ENCODE data around the gene CACNB2. TPM values are rescaled to one million over a fixed set of nuclear protein-coding genes. Genes with fewer than 3 reads are reported as not detected.

The CACNB2 gene
- total and polyA plus RNA-seq, 2 of the 13 experiments (the other 11 are each of a cell fraction or from before 2014, with no cell fraction given): not detected

- no TSS peak for BruUV-seq (replicated peaks)
- Histone ChIP-seq H4K20me1 (ENCODE audit: insufficient read depth, low read length) (no peaks in the 10 kb centered on the region), H3K4me2 (ENCODE audit: low read depth, low read length) (no peak overlapping the region), H3K4me3 (replicated peaks in 1 of 3; ENCODE audit: insufficient read depth in 1 of 3, low read depth in 2 of 3, low read length in 3 of 3) (no peak overlapping the region), H3K9ac (ENCODE audit: insufficient read depth, low read depth, low read length) (no peak overlapping the region), H3K36me3 (replicated peaks in 1 of 2; ENCODE audit: control insufficient read depth in 1 of 2, insufficient read depth in 2 of 2, low read length in 2 of 2) (no peaks in the 10 kb centered on the region; a peak in 1 of 5 replicates), H2AFZ (ENCODE audit: low read length) (no peak overlapping the region), H3K79me2 (ENCODE audit: insufficient read depth, low read length) (no peaks in the 10 kb centered on the region), H3K9me3 (ENCODE audit: low read length) (peaks cover 94% of the 10 kb centered on the region), H3K27ac (ENCODE audit: extremely low read length, insufficient read depth, low read length) (no peak overlapping the region), H3K27me3 (ENCODE audit: control insufficient read depth in 1 of 2, insufficient read depth in 2 of 2, low read length in 2 of 2) (no peaks in the 10 kb centered on the region), H3K4me1 (ENCODE audit: insufficient read depth, low read length) (no peaks in the 10 kb centered on the region)
- in situ Hi-C loops (cut with HindIII; ENCODE audit: extremely low pct_ligation_motif_present, low pct_unique_long_range_greater_than_20kb): no loop called here
- DNase-seq (ENCODE audit: low spot score) (no peak), ATAC-seq (no peak), FAIRE-seq (no peak)
- 96% methylated on average over 5 of the region's 5 CpGs for WGBS (ENCODE audit: low lambda C conversion rate)
- TF ChIP-seq IKZF1 (IDR thresholded peaks at IDR 0.05) (peak; percentile 9; the same call in 1 of the 2 replicates), ISX (CRISPR knock-in tag; conservative IDR thresholded peaks at IDR 0.05) (no peak), FOXA1 (IDR thresholded peaks at IDR 0.05) (no peak), FOXA1 (CRISPR knock-in tag; IDR thresholded peaks at IDR 0.05) (no peak)
- ChIA-PET CTCF (ENCODE audit: low intra/inter-chr PET ratio, low total read pairs) (no interaction called here), POLR2A (no interaction called here)
- intact Hi-C loops (cut with micrococcal nuclease; ENCODE audit: unreplicated experiment): no loop called here
Measured at GRCh38 chr10:18565006-18565405, 424.8 kb downstream of the CACNB2 start.

GRCh38 chr10:18566177-18566576, 426.0 kb downstream of the CACNB2 start:
- H2AFZ ChIP-seq (ENCODE audit: low read length): no peak overlapping the region
- no peak overlapping the region for H3K9ac ChIP-seq (ENCODE audit: insufficient read depth, low read depth, low read length)
- H3K4me1 ChIP-seq (ENCODE audit: insufficient read depth, low read length): no peaks in the 10 kb centered on the region
- intact Hi-C loops (cut with micrococcal nuclease; ENCODE audit: unreplicated experiment): no loop called here
- DNase-seq (ENCODE audit: low spot score): no peak
- H3K27me3 ChIP-seq (ENCODE audit: control insufficient read depth in 1 of 2, insufficient read depth in 2 of 2, low read length in 2 of 2): no peaks in the 10 kb centered on the region
- BruUV-seq (replicated peaks): no TSS peak
- H3K4me3 ChIP-seq (replicated peaks in 1 of 3; ENCODE audit: insufficient read depth in 1 of 3, low read depth in 2 of 3, low read length in 3 of 3): no peak overlapping the region
- H3K4me2 ChIP-seq (ENCODE audit: low read depth, low read length): no peak overlapping the region
- H4K20me1 ChIP-seq (ENCODE audit: insufficient read depth, low read length): no peaks in the 10 kb centered on the region
- ChIA-PET CTCF (ENCODE audit: low intra/inter-chr PET ratio, low total read pairs) (no interaction called here), POLR2A (no interaction called here)
- H3K9me3 ChIP-seq (ENCODE audit: low read length): peaks cover 96% of the 10 kb centered on the region
- 83% methylated on average over 4 of the region's 4 CpGs for WGBS (ENCODE audit: low lambda C conversion rate)
- ATAC-seq: no peak
- H3K27ac ChIP-seq (ENCODE audit: extremely low read length, insufficient read depth, low read length): no peak overlapping the region
- H3K36me3 ChIP-seq (replicated peaks in 1 of 2; ENCODE audit: control insufficient read depth in 1 of 2, insufficient read depth in 2 of 2, low read length in 2 of 2): no peaks in the 10 kb centered on the region
- in situ Hi-C loops (cut with HindIII; ENCODE audit: extremely low pct_ligation_motif_present, low pct_unique_long_range_greater_than_20kb): no loop called here
- H3K79me2 ChIP-seq (ENCODE audit: insufficient read depth, low read length): no peaks in the 10 kb centered on the region
- TF ChIP-seq, protein P1, sequence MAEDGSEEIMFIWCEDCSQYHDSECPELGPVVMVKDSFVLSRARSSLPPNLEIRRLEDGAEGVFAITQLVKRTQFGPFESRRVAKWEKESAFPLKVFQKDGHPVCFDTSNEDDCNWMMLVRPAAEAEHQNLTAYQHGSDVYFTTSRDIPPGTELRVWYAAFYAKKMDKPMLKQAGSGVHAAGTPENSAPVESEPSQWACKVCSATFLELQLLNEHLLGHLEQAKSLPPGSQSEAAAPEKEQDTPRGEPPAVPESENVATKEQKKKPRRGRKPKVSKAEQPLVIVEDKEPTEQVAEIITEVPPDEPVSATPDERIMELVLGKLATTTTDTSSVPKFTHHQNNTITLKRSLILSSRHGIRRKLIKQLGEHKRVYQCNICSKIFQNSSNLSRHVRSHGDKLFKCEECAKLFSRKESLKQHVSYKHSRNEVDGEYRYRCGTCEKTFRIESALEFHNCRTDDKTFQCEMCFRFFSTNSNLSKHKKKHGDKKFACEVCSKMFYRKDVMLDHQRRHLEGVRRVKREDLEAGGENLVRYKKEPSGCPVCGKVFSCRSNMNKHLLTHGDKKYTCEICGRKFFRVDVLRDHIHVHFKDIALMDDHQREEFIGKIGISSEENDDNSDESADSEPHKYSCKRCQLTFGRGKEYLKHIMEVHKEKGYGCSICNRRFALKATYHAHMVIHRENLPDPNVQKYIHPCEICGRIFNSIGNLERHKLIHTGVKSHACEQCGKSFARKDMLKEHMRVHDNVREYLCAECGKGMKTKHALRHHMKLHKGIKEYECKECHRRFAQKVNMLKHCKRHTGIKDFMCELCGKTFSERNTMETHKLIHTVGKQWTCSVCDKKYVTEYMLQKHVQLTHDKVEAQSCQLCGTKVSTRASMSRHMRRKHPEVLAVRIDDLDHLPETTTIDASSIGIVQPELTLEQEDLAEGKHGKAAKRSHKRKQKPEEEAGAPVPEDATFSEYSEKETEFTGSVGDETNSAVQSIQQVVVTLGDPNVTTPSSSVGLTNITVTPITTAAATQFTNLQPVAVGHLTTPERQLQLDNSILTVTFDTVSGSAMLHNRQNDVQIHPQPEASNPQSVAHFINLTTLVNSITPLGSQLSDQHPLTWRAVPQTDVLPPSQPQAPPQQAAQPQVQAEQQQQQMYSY (CRISPR knock-in tag; IDR thresholded peaks at IDR 0.05): peak; percentile 86
- TF ChIP-seq, protein P2, sequence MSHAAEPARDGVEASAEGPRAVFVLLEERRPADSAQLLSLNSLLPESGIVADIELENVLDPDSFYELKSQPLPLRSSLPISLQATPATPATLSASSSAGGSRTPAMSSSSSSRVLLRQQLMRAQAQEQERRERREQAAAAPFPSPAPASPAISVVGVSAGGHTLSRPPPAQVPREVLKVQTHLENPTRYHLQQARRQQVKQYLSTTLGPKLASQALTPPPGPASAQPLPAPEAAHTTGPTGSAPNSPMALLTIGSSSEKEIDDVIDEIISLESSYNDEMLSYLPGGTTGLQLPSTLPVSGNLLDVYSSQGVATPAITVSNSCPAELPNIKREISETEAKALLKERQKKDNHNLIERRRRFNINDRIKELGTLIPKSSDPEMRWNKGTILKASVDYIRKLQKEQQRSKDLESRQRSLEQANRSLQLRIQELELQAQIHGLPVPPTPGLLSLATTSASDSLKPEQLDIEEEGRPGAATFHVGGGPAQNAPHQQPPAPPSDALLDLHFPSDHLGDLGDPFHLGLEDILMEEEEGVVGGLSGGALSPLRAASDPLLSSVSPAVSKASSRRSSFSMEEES (CRISPR knock-in tag; IDR thresholded peaks at IDR 0.05): no peak
- FAIRE-seq: no peak
